ENCODE results near the gene PRKRA. TPM values are rescaled to one million over a fixed set of nuclear protein-coding genes. Genes with fewer than 3 reads are reported as not detected.

The PRKRA gene
- total and polyA plus RNA-seq, 2 of the 13 experiments (the other 11 are each of a cell fraction or from before 2014, with no cell fraction given), result 53.1 to 74.7 TPM

GRCh38 chr2:178478439-178479274, 27.7 kb upstream of the PRKRA start, which contains the start of gene FKBP7 (continued):
- TF ChIP-seq ZNF567 (CRISPR knock-in tag; IDR thresholded peaks at IDR 0.05; ENCODE audit: borderline replicate concordance) (no peak; the same call in 1 of the 2 replicates), ZFP62 (CRISPR knock-in tag; IDR thresholded peaks at IDR 0.05) (no peak), ZNF652 (CRISPR knock-in tag; IDR thresholded peaks at IDR 0.05; ENCODE audit: borderline replicate concordance, low read depth) (no peak; the same call in 1 of the 2 replicates), ZBTB40 (IDR thresholded peaks at IDR 0.05) (no peak), ZBTB40 (CRISPR knock-in tag; IDR thresholded peaks at IDR 0.05) (no peak), TFAP4 (IDR thresholded peaks at IDR 0.05; ENCODE audit: borderline replicate concordance, low read depth) (no peak), CREB1 (IDR thresholded peaks at IDR 0.05) (peak; percentile 83), CREB1 (CRISPR knock-in tag; IDR thresholded peaks at IDR 0.05) (peak; percentile 90), ZNF460 (CRISPR knock-in tag; IDR thresholded peaks at IDR 0.05; ENCODE audit: borderline replicate concordance) (no peak; the same call in 1 of the 2 replicates), ADNP (CRISPR knock-in tag; IDR thresholded peaks at IDR 0.05) (no peak), PCBP1 (IDR thresholded peaks at IDR 0.05; ENCODE audit: borderline replicate concordance, low read depth, low read length) (0 out of 2 replicates have a peak, but pooled peaks have one; percentile 16), HNF1A (IDR thresholded peaks at IDR 0.05; ENCODE audit: low read depth) (no peak), HNF1A (CRISPR knock-in tag; IDR thresholded peaks at IDR 0.05; ENCODE audit: borderline replicate concordance) (0 out of 2 replicates have a peak, but pooled peaks have one; percentile 34), ZEB1 (IDR thresholded peaks at IDR 0.05; ENCODE audit: insufficient replicate concordance, low read depth) (peak; percentile 45)
